ENCODE measurements around the gene OSCAR.

- TF ChIP-seq GATA2 (IDR thresholded peaks at IDR 0.05; ENCODE audit: low read depth, low read length): no peak
- TF ChIP-seq GATA3 (IDR thresholded peaks at IDR 0.05; ENCODE audit: low read depth, low read length): no peak
Observed at GRCh38 chr19:54133312-54133956, 32.8 kb upstream of the OSCAR start.

All from SH-SY5Y (cell line).